ENCODE data around the gene ACOX1.

- no peak for TF ChIP-seq REST (IDR thresholded peaks at IDR 0.05; ENCODE audit: low read depth)
- TF ChIP-seq CTCF (IDR thresholded peaks at IDR 0.05 in 2 of 3, conservative IDR thresholded peaks at IDR 0.05 in 1 of 3; ENCODE audit: borderline replicate concordance in 1 of 3, insufficient read depth in 1 of 3, low read depth in 2 of 3, low read length in 2 of 3), result no peak
- TF ChIP-seq TCF7L2 (IDR thresholded peaks at IDR 0.05; ENCODE audit: borderline replicate concordance, extremely low read depth, insufficient read depth, insufficient read length), result no peak
- no peak for TF ChIP-seq SP1 (IDR thresholded peaks at IDR 0.05; ENCODE audit: low read depth)
- no peak for TF ChIP-seq YY1 (IDR thresholded peaks at IDR 0.05; ENCODE audit: extremely low read depth, insufficient replicate concordance, low read depth, low read length)
- TF ChIP-seq EZH2 (IDR thresholded peaks at IDR 0.05), result no peak
- no peak for TF ChIP-seq ATF3 (IDR thresholded peaks at IDR 0.05)
- TF ChIP-seq POLR2A (IDR thresholded peaks at IDR 0.05; ENCODE audit: borderline replicate concordance, extremely low read depth, insufficient read depth, insufficient read length), result no peak
- TF ChIP-seq ELF1 (IDR thresholded peaks at IDR 0.05; ENCODE audit: borderline replicate concordance, low read depth), result no peak
- TF ChIP-seq MAX (IDR thresholded peaks at IDR 0.05), result no peak
- TF ChIP-seq SIN3A (IDR thresholded peaks at IDR 0.05; ENCODE audit: low read depth), result no peak
Observed at GRCh38 chr17:75919611-75920010, 59.4 kb downstream of the ACOX1 start.

Data from HCT116 (cell line).